Adrenal gland (tissue), 5 donors: ENCODE data around the gene STX18.

Experiments used
- POLR2A ChIP-seq, 2 donors: fragments of 450-650 bp; IDR thresholded peaks; one replicate each; pipeline ENCODE4 v1.6.1; 2017; ENCODE audit warnings: antibody characterized with exemption in 2 of 2, mild to moderate bottlenecking in 2 of 2, moderate library complexity in 1 of 2
- TF ChIP-seq, protein P1 (sequence below), 6 experiments: fragments of 450-650 bp in 4 of 6; fragments of 200-600 bp in 2 of 6; sonication (generic) in 1 of 6; IDR thresholded peaks; 1 replicate in 5 of 6; 2 replicates in 1 of 6; pipeline versions ENCODE4 v1.5.1 to v1.8.0; 2016 to 2021; ENCODE audit warnings: antibody characterized with exemption in 6 of 6, mild to moderate bottlenecking in 2 of 6, moderate library complexity in 1 of 6
- donor health status: DM: no; HTN: no; CAD: no.

DNA sequence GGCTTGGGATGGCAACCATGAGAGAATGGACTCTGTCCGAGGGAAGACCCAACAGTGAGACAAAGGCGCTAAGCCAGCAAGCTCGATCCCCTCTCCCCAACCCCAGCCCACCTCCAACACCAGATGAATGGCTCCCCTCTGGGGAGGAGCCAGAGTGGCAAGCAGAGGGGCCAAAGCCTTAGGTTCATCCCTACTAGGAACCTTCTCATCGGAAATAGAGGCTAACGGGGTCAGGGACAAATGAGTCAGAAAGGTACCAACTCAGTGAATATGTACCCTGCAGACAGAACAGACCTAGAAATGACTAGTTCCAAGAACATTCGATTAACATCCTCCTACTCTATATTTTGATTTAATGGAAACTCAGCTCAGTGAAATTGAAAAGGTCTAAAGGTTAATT is 81.1 kb downstream of the STX18 start:
- TF ChIP-seq, protein P1, sequence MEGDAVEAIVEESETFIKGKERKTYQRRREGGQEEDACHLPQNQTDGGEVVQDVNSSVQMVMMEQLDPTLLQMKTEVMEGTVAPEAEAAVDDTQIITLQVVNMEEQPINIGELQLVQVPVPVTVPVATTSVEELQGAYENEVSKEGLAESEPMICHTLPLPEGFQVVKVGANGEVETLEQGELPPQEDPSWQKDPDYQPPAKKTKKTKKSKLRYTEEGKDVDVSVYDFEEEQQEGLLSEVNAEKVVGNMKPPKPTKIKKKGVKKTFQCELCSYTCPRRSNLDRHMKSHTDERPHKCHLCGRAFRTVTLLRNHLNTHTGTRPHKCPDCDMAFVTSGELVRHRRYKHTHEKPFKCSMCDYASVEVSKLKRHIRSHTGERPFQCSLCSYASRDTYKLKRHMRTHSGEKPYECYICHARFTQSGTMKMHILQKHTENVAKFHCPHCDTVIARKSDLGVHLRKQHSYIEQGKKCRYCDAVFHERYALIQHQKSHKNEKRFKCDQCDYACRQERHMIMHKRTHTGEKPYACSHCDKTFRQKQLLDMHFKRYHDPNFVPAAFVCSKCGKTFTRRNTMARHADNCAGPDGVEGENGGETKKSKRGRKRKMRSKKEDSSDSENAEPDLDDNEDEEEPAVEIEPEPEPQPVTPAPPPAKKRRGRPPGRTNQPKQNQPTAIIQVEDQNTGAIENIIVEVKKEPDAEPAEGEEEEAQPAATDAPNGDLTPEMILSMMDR (IDR thresholded peaks at IDR 0.05) = no peak
- TF ChIP-seq POLR2A (IDR thresholded peaks at IDR 0.05) = no peak
